ENCODE measurements around the gene PHLPP1.
"Not testable (repeated sequence)": the region's sequence is repeated elsewhere in the genome, so short reads cannot be mapped to it uniquely, and the experiment has no call there.

The PHLPP1 gene

DNA sequence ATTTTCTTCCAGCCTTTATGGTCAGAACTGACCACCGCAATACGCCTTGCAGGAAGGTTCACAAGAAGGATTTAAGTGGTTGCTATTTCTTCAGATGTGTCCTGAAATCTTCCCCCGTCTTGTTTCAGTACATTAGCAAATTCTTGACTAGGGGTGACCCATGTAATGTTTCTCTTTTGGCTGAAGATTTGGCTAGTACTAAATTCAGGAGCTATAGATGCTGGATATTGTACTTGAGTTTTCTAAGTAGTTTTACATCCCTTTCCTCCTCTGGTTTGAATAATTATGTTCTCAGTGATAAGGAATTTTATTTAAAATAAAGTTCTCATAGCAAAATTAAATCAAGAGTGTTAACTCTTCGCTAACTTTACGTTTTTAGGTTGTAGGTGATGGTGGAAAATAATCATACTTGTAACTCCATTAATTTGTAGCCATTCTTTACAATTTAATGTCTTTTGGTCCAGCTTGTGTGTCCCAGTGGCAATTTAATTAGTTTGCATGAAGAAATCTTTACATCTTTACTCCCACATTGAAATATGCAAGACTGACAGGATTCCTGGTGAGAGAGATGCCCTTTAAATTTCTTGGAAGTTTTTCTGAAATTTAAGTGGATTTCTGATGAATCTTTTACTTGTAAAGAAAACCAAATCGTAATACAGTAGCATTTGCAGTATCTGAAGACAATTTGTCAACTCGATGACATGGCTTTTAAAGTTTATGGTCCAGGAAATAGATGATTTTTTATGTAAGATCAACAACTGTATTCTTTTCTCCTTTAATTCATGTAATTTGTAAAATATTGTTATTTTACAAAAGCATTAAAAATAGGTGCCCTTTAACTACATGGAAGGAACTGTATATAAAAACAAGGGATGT, 2.8 kb downstream of the PHLPP1 start:
- no peak for DNase-seq (ENCODE audit: low read depth)

GRCh38 chr18:62720048-62720447, 4.7 kb downstream of the PHLPP1 start:
- DNase-seq (ENCODE audit: low read depth) = no peak

GRCh38 chr18:62720766-62721613, 5.6 kb downstream of the PHLPP1 start:
- DNase-seq (ENCODE audit: low read depth) = no peak

DNA sequence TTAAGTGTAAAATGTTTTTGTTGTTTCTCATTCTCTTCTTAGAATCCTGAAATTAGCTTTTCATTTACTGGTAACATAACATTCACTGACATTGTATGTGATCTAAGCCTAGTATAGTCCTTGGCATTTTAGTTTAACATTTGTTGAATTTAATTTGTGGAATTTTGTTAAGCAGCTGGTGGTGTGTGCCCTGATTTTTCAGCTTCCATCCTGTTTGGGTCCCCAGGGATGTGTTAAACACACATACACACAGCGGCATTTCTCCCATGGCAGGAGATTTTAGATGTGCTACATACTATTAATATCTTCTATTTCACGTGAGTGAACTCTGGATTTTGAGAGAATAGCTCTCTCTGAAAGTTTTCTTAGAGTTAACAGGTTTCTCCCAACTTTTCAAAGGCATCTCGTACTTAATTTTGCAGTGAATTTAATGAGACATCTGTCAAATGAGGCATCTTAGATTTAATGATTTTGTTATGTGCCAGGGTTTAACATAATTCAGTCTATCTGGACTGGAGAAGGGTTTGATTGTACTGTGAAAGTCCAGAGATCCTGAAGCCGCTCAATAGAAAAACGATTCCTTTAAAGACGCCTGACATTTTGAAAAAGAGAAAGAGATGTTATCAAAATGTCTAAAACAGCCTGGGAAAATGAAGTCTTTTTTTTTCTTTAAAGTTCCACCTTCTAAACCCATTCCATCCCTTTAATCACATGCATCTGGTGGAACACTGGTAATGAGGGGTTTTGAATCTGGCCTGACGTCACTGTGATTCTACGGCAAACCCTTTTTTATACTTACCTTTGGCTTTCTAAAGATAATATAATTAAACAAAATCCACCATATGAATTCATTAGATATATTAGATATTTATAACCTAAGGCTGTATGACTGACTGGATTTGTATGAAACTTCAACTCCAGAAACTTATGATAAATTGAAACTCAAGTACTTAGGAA, 6.8 kb downstream of the PHLPP1 start:
- no peak for DNase-seq (ENCODE audit: low read depth)

GRCh38 chr18:62723666-62724281, 8.4 kb downstream of the PHLPP1 start:
- DNase-seq (ENCODE audit: low read depth) = no peak

DNA sequence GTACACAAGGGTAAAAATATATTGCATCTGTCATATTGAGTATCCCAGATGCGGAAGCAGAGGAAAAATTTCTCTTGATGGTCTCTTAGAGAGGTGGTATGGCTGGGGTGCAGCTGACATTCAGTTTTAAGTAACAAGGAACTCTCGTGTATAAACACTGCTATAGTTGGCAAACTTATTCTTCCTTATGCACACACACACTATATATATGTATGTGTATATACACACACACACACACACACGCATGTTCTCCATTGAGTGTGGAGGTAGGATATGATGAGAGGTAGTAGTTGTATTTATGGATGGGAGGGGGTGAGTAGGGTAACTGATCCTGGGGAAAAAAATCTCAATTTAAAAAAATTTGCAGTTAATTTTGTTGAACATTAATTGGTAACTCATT, 10.6 kb downstream of the PHLPP1 start:
- DNase-seq (ENCODE audit: low read depth) = no peak

- DNase-seq (ENCODE audit: low read depth) = no peak
These were observed 12.9 kb downstream of the PHLPP1 start for GRCh38 chr18:62728254-62728653.

DNA sequence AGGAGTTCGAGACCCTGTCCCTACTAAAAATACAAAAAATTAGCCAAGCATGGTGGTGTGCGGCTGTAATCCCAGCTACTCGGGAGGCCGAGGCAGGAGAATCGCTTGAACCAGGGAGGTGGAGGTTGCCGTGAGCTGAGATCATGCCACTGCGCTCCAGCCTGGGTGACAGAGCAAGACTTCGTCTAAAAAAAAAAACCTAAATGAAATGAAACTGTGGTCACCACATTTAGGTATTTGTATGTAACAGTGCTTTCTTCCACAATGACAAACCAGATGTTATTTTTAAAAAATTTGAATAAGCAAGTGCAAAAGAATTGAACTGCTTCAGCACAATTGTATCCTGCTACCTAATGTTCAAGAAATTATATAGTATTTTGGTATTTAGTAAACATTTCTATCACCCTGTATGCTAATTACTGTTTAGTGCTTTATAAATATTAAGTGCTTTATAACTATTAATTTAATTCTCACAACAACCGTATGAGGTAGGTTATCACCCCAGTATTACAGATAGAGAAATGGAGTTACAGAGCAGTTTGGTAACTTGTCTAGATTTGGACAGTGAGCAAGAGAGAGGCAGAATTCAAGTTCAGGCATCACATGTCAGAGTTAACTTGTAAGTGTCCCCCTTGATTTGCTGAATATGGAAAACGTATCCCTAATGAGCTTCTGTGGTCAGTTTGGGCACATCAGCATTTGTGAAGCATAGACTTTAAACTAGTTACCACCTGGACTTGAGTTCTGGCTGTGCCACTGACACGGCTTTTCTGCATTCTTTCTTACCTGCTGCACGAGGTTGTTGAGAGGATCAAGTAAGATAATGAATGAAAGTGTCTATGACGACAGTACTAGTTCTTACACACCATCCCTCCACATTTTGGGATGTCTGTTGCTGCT, 14.4 kb downstream of the PHLPP1 start:
- no peak for DNase-seq (ENCODE audit: low read depth)

DNA sequence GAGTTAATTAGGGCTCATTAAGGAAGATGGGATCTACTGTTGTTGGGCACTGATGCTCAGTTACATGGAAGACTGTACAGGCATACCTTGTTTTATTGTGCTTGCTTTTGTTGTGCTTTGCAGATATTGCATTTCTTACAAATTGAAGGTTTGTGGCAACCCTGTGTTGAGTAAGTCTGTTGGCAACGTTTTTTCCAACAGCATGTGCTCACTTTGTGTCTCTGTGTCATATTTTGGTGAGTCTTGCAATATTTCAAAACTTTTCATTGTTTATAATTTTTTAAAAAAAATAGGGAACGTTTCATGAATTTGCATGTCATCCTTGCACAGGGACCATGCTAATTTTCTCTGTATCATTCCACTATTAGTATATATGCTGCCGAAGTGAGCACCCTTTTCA, 15.6 kb downstream of the PHLPP1 start:
- DNase-seq (ENCODE audit: low read depth) = no peak

GRCh38 chr18:62732617-62733016, 17.3 kb downstream of the PHLPP1 start:
- DNase-seq (ENCODE audit: low read depth) = no peak

- no peak for DNase-seq (ENCODE audit: low read depth)
These were observed 18.9 kb downstream of the PHLPP1 start for GRCh38 chr18:62734290-62734689.

DNA sequence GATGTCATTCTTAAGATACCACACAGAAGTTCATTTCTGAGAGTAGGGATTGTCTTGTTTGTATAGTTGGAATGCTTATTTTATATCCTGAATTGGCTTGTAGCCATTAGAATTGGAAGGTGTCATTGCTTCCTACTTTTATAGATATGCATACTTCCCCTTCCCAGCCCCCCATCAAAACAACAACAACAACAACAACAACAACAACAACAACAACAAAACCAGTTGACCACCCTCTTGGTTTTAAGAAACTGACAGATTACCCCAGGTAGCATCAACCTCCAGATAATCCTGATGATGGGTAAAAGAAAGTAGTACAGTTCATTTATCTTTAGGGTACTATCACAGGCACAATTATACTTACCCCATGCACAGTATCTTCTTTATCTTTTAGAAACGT, 20.0 kb downstream of the PHLPP1 start:
- DNase-seq (ENCODE audit: low read depth) = no peak

DNA sequence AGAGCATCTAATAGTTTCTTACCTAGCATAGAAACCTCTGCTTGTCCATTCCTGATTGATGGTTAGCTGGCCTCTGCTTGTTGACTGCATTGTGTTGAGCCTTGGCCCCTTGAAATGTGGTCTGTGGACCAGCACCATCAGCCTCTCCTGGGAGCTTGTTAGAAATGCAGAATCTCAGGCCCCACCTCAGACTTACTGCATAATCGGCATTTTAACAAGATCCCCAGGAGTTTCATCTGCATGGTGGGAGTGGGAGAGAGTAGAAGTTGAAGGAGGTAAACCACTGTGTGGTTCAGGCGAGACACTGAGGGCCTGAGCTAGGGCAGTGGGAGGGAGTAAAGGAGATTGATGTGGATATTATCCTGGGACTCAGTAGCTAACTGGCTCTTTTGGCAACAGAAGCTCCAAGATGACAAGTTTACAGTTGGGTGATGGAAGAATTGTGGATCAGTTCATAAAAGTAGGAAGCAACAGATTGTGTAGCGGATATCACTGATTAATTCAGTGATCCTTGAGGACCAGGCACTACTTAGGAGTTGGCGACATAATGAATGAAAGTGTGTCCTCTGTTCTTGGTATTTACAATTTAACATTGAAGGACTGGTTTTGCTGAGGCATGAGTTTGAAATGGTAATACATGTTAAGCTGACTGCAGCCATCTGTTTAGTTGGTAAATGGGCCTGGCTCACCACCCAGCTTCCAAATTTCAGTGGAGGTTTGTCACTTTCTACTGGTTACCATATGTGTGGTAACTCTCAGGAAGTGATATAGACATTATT, 20.9 kb downstream of the PHLPP1 start:
- DNase-seq (ENCODE audit: low read depth) = no peak

DNA sequence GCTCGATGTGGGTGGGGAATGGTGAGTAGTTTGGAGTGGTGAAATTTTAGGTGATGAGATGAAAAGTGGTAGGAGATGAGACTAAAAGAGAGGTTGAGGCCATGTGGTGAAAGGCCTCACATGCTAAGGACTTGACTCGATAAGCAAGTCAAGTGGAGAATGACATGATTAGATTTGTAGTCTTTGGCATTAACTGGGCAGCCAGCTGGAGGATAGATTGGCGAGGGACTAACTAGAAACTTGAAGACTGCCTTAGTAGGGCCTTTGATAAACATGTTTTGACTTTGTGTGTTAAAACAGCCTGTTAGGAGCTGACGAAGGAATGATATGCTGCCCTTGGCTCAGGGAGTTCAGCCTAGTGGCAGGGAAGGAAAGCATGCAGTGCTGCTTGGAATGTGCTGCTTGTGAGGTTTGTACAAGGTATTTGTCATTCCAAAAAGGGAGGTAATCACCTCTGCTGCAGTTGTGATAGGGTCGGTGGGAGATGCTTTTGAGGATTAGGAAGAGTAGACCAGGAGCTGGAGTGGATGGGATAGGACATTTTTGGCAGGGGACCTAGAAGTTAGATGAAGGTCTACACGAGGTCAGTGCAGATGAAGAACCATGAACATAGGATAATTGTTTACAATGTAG, 22.0 kb downstream of the PHLPP1 start:
- no peak for DNase-seq (ENCODE audit: low read depth)

DNA sequence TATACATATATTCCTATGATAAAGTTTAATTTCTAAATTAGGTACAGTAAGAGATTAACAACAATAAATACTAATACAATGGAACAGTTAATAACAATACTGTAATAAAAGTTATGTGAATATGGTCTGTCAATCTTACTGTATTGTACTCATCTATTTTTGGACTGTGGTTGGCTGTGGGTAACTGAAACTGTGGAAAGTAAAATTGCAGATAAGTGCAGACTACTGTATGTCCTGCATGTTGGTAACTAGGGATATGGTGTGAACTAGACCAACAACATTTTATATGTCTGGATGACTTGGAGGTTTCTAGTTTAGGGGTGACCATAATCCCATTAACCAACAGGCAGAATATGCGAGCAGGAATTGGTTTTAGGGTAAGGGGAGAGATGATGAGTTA, 23.3 kb downstream of the PHLPP1 start:
- DNase-seq (ENCODE audit: low read depth) = no peak

- DNase-seq (ENCODE audit: low read depth) = no peak
These were observed 24.6 kb downstream of the PHLPP1 start for GRCh38 chr18:62739911-62740310.

- not testable (repeated sequence) for DNase-seq (ENCODE audit: low read depth)
These were observed 25.3 kb downstream of the PHLPP1 start for GRCh38 chr18:62740650-62741049.

- DNase-seq (ENCODE audit: low read depth) = no peak
These were observed 25.8 kb downstream of the PHLPP1 start for GRCh38 chr18:62741118-62741566.

DNA sequence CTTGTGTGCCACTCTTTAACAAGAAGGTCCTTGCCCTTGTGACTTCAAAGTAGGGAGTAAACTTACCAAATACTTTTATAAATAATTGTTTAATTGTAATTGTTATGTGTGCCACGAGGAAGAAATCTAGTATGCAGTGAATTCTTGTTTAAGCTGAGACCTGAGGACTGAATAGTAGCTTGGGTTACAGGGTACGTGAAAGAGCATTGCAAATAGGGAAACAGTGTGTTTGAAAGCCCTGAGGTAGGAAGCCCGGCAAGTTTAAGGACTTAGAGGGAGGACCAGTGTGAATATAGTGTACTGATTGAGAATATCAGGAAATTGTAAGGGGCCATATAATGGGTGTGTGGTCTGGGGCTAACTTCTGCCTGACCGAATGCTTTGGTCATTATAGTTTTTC, 26.2 kb downstream of the PHLPP1 start:
- DNase-seq (ENCODE audit: low read depth) = no peak

Measured in T follicular helper cell (primary cell).